ENCODE measurements around the gene TBKBP1. TPM values are rescaled to one million over a fixed set of nuclear protein-coding genes. Genes with fewer than 3 reads are reported as not detected.
A peak's percentile ranks its signal among the peaks of the same experiment; 100 is the strongest.

The TBKBP1 gene
- total RNA-seq, 4 donors from 2014 or later: 1.8 to 6.4 (median 4.4) TPM

DNA sequence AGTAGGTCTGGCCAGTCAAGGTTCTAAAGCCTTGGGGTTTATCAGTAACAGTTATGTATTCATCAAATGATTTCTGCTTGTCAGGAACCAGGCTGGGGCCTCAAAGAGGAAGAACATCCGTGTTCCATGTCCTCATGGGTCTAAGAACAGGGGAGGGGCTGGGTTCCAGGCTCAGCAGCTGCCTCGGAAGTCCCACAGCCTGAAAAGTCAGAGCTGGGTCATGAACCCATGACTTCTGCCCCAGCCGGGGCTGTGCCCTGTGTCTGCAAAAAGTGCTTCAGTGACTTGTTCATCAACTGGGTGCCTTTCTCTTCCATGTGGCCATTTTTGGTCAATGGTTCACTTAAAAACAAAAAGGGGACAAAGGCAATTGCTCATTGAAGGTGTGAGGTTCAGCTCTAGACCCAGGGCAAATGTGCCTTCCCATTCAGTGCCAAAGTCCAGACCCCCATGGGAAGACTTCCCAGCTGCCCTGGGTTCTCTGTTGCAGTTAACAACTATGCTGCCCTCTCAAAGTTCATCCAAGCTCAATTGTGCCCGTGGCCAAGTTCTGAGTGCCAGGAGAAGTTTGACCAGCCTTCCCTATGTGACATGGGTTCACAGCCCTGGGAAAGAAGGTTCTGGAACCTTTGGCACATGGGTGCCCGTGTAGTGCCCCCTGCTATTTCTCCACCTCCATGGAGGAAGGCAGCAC lies 18.5 kb downstream of the TBKBP1 start:
- Histone ChIP-seq H3K9me3 (no peaks in the 10 kb centered on the region), H3K36me3 (no peaks in the 10 kb centered on the region), H3K4me3 (no peak overlapping the region), H3K4me1 (peaks cover 0 to 12% (median 2%) of the 10 kb centered on the region in 4 donors), H3K27ac (no peak overlapping the region), H3K27me3 (peaks cover 14% of the 10 kb centered on the region)
- DNase-seq: no peak
- TF ChIP-seq POLR2A (IDR thresholded peaks at IDR 0.05): no peak
- no peak for TF ChIP-seq EP300 (IDR thresholded peaks at IDR 0.05; ENCODE audit: low read depth)
- TF ChIP-seq, protein P1, sequence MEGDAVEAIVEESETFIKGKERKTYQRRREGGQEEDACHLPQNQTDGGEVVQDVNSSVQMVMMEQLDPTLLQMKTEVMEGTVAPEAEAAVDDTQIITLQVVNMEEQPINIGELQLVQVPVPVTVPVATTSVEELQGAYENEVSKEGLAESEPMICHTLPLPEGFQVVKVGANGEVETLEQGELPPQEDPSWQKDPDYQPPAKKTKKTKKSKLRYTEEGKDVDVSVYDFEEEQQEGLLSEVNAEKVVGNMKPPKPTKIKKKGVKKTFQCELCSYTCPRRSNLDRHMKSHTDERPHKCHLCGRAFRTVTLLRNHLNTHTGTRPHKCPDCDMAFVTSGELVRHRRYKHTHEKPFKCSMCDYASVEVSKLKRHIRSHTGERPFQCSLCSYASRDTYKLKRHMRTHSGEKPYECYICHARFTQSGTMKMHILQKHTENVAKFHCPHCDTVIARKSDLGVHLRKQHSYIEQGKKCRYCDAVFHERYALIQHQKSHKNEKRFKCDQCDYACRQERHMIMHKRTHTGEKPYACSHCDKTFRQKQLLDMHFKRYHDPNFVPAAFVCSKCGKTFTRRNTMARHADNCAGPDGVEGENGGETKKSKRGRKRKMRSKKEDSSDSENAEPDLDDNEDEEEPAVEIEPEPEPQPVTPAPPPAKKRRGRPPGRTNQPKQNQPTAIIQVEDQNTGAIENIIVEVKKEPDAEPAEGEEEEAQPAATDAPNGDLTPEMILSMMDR (IDR thresholded peaks at IDR 0.05): no peak
- intact Hi-C loops (cut with DNase I; ENCODE audit: low total_unique reads) (no loop called here), in situ Hi-C loops (cut with MboI; ENCODE audit: low pct_ligation_motif_present in 1 of 4, low pct_unique_long_range_greater_than_20kb in 1 of 4, low sequenced_read_pairs in 3 of 4) (no loop called here)
- 69 to 77% methylated on average over 2 to 5 of the region's 5 CpGs for whole genome bisulfite sequencing, 2 donors (ENCODE audit: low coverage in 1 of 2)

DNA sequence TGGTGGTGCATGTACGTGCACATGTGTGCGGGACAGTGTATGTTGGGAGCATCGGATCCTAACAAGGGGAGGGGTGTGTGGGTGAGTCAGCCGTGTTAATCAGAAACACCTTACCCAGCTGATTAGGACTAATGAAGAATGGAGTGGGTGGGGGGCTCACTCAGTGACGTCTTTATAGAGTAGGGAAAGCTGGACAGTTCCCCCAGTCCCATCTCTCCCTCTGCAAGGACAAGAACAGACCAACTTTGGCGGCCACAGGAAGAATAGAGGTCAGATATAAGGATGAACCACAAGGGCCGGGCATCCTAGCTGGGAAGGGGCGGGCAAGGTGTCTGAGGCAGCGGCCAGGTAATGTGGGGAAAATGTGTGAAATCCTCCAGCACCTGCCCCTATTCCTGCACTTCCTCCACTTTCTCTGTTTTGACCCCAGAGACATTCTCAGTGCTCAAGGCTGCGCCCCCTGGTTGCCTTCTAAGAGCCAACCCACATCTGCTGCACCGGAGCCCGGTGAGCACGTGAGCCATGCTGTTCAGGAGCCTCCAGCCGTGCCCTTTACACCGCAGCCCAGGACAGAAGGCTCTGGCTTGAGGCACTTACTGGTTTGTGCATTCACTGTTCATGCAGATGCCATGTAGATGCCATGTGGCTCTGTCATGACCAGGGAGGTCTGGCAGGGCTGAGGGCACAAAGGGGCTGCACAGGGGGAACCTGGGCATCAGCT lies 20.2 kb downstream of the TBKBP1 start:
- no peaks in the 10 kb centered on the region for H3K36me3 ChIP-seq
- DNase-seq: no peak
- H3K4me1 ChIP-seq: peaks cover 0 to 2% (median under 1%) of the 10 kb centered on the region in 4 donors
- H3K27ac ChIP-seq: no peak overlapping the region
- H3K27me3 ChIP-seq: peaks cover 23% of the 10 kb centered on the region
- in situ Hi-C loops (cut with MboI; ENCODE audit: low pct_ligation_motif_present in 1 of 4, low pct_unique_long_range_greater_than_20kb in 1 of 4, low sequenced_read_pairs in 3 of 4): no loop called here
- WGBS, 2 donors (ENCODE audit: low coverage in 1 of 2): 51% methylated on average over 15 of the region's 15 CpGs; no CpG with 5 or more reads in 1 of the 2 donors
- no peak for TF ChIP-seq POLR2A (IDR thresholded peaks at IDR 0.05)
- TF ChIP-seq, protein P1 (IDR thresholded peaks at IDR 0.05): no peak
- H3K4me3 ChIP-seq: no peak overlapping the region
- H3K9me3 ChIP-seq: no peaks in the 10 kb centered on the region
- intact Hi-C loops (cut with DNase I; ENCODE audit: low total_unique reads): no loop called here

DNA sequence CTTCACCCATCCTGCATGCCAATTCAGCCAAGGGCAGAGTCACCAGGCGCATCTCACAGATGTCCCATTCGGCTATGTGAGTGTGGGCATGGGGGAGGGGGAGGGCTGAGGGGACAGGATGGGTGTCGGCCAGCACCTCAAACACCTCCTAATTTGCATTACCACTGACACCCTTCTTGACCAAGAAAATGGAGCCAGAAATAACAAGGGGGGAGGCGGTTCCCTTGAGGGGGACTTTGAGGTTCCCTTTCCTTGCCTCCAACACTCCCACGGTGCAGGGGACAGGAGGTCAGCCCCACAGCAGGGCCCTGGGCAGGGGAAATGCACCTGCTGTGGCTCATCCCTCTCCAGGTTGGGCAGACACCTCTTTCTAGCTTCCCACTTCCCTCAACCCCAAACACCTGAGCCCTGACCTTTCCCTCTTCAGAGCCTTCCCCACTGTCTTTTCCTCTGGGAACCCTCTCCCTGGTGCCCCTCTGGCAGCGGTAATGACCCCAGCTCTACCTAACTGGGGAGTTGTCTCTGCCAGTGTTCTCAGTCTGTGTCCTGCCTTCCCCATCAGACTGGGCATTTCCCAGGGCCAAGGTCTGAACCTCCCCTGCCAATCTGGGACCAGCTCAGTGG lies 20.9 kb downstream of the TBKBP1 start:
- in situ Hi-C loops (cut with MboI; ENCODE audit: low pct_ligation_motif_present in 1 of 4, low pct_unique_long_range_greater_than_20kb in 1 of 4, low sequenced_read_pairs in 3 of 4) (no loop called here), intact Hi-C loops (cut with DNase I; ENCODE audit: low total_unique reads) (no loop called here)
- TF ChIP-seq POLR2AphosphoS5 (IDR thresholded peaks at IDR 0.05): no peak
- no peak for TF ChIP-seq EP300 (IDR thresholded peaks at IDR 0.05; ENCODE audit: low read depth)
- no peak for TF ChIP-seq POLR2A (IDR thresholded peaks at IDR 0.05)
- TF ChIP-seq, protein P1 (IDR thresholded peaks at IDR 0.05): no peak
- Histone ChIP-seq H3K9me3 (no peaks in the 10 kb centered on the region), H3K36me3 (no peaks in the 10 kb centered on the region), H3K4me3 (no peak overlapping the region), H3K27me3 (peaks cover 30% of the 10 kb centered on the region), H3K27ac (no peak overlapping the region), H3K4me1 (no peaks in the 10 kb centered on the region)
- DNase-seq: peak; percentile 48
- 56% methylated on average over 6 of the region's 6 CpGs; no CpG with 5 or more reads in 1 of the 2 donors for WGBS, 2 donors (ENCODE audit: low coverage in 1 of 2)

DNA sequence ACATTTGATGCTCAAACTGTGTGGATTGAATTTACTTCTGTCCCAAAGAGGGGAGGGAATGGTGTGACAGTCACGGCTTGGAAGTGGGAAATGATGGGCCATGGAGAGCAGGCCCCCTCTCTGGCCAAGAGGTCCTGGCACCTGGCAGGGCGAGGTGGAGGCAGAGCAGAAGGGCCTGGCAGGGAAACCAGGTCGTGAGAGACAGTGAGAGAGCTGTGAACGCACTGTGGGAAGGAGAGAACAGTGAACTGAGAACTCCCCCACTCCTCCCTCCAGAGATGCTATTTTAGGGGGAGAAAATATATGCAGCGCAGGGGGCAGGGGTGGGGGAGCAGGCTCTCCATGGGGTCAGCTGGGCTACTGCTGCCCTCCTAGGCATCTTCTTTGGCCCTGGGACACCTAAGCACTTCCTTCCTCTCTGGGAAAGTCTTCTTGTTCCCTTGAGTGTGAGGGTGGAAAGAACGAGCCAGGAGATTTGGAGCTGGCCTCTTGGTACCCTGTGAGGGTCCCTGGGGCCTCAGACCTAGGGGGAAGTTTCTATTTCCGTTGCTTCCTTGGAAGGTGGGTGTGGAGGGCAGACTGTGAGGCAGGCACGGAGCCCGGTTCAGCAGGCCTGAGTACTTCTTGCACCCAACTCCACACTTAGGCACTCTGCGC lies 21.8 kb downstream of the TBKBP1 start:
- H3K4me1 ChIP-seq: peaks cover 0 to 4% (median under 1%) of the 10 kb centered on the region in 4 donors
- no peak for DNase-seq
- no peaks in the 10 kb centered on the region for H3K36me3 ChIP-seq
- in situ Hi-C loops (cut with MboI; ENCODE audit: low pct_ligation_motif_present in 1 of 4, low pct_unique_long_range_greater_than_20kb in 1 of 4, low sequenced_read_pairs in 3 of 4): no loop called here
- H3K4me3 ChIP-seq: no peak overlapping the region
- H3K27ac ChIP-seq: no peak overlapping the region
- WGBS, 2 donors (ENCODE audit: low coverage in 1 of 2): 78% methylated on average over 10 of the region's 10 CpGs; no CpG with 5 or more reads in 1 of the 2 donors
- TF ChIP-seq POLR2AphosphoS5 (IDR thresholded peaks at IDR 0.05): no peak
- peaks cover 39% of the 10 kb centered on the region for H3K27me3 ChIP-seq
- no peaks in the 10 kb centered on the region for H3K9me3 ChIP-seq
- intact Hi-C loops (cut with DNase I; ENCODE audit: low total_unique reads): no loop called here

All from transverse colon (tissue), 4 donors.